Stimulated activated CD4-positive, alpha-beta T cell treated with anti-CD3 and anti-CD28 coated beads, Interleukin-4, amount 100 ng/mL, for 24 hours (primary cell): Measurements from ENCODE around the gene IFT25.

Source experiments
- DNase-seq: peaks from one replicate; pipeline ENCODE4 v3.0.0-alpha.2; 2020

The IFT25 gene

GRCh38 chr1:53956308-53957168 is 11.0 kb upstream of the IFT25 start:
- no peak for DNase-seq

DNA sequence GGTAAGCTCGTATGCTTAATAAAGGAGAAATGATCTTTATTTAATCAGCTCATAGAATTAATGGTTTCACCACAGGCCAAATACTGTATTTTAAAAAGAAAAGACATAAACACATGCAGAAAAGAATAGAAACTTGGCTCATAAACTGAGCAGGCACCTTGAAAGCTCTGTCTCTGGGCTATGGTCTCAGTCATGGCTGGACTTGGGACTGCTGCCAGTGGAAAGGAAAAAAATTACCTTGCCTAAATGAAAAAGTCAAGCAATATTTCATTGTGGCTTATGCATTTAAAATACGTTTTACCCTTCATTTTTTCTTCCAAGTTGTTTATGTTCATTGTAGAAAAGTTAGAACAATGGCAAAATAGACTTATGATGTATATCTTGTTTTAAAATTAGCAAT is 8.6 kb upstream of the IFT25 start:
- no peak for DNase-seq

DNA sequence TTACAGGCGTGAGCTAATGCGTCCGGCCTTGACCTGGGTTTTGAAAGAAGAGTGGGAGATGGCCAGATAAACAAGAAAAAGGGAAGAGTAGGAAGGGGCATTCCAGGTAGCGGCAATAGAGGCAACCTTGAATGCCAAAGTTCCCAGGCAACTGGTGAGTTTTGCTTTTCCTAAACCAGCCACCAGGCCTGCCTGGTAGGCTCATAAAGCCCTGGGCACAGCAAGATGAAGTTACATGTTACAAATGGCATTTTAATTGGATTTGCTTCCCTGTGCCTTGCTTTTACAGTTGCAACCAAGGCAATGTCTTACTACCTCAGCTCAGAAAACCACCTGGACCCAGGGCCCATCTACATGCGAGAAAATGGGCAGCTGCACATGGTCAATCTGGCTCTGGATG is 6.2 kb upstream of the IFT25 start:
- no peak for DNase-seq

GRCh38 chr1:53949023-53949990 is 3.8 kb upstream of the IFT25 start:
- peak; percentile 28 for DNase-seq

- no peak for DNase-seq
These were observed 2.8 kb upstream of the IFT25 start for GRCh38 chr1:53948291-53948690.

GRCh38 chr1:53947172-53947907 is 1.8 kb upstream of the IFT25 start:
- DNase-seq: no peak

DNA sequence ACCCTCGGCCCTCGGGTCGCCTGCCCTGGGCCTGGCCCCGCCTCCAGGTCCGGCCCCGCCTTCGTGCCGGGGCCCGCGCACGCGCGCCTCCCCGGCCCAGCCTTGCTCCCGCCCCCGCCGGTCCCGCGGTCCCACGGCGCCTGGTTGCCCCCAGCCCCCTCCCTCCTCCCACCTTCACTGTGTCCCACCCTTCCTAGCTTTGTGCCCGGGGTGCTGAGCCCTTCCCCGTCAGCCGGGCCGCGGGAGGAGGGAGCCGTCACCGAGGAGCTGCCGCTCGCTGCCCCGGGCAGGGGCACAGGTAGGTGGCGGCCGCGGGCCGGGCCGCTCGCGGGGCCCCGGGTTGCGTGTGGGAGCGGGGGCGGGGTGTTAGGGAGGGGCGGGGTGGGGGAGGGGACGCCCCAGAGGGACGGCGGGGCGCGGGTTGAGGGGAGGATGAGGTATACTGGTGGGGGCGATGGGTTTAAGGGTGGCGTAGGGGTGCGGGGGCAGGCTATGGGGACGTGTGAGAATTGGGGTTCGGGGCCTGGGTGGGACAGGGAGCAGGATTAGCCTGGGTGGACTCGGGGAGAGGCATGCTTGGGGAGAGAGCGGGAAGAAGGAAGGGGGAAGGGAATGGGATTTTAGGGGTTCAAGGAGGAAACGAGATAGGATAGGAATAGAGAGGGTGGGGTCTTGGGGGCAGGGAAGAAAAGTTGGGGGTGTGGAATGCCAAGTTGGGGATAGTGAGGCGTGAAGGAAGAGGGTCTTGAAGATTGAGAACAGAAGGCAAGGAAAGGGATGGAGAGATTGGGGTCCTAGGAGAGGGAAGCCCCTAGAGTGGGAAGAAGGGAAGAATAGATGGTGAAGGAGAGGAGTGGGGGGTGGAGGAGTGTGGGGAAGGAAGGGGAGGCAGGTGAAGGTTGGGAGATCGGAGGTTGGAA is 1.0 kb upstream of the IFT25 start, which contains the start of gene LRRC42:
Gene LRRC42 (plus strand): TSS at position 99 of the 920 bp plus-strand sequence. CDS start 5,650 bp downstream, outside the sequence.
- DNase-seq: no peak

DNA sequence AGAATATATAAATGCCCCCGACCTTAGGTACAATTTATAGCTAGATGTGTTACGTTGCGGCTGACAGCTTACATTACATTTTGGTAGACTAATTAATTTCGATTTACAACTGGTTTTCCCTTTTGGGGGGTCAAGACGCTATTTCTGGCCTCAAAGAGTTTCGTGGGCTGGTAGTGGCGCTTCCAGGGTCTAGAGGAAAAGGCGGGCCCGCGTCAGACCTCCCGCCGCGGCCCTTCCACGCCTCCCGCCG is 391 bp downstream of the IFT25 start:
- DNase-seq: no peak

DNA sequence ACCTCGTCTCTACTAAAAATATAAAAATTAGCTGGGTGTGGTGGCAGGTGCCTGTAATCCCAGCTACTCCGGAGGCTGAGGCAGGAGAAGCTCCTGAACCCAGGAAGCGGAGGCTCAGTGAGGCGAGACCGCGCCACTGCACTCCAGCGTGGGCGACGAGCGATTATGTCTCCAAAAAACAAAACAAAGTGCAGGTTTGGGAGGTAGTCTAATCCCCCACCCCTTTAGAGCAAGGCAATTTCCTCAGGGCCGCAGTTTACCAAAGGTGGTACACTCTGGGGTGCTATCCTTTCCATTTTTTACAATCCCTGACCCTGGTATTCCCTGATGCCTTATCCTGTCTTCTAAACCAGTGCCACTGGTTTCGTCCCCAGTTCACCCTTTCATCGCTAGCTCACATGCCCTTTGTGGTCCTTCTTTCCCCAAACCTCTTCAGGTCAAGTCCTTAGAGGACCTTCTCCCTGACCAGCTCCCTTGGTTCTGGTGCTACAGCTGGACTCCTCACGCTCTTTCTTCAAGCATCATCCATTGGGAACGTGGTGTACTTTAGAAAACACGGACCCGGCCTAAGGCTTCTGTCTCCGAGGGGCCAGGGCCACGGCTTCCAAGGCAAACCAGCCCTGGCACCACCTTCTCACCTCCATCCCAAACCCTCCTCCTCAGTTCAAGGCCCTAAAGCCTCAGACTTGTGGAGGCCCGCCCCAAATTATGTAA is 873 bp downstream of the IFT25 start:
- no peak for DNase-seq

DNA sequence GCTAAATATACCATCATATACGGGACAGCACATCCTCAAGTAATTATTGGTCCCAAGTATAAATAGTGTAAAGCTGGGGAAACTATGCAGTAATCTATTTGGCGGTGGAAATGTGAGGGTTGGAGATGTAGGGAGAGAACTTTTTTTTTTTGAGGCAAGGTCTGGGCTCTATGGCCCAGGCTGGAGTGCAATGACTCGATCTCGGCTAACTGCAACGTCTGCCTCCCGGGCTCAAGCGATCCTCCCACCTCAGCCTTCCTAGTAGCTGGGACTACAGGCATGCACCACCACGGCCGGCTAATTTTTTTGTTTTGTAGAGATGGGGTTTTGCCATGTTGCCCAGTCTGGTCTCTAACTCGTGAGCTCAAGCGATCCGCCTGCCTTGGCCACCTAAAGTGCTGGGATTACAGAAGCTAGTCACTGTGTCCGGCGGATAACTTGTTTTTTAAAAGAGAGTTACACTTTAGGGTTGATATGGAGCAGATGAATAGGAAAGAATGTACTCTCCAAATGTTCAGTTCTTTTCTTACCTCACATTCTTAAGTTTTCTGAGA is 1.9 kb downstream of the IFT25 start:
- DNase-seq: no peak

- no peak for DNase-seq
These were observed 2.4 kb downstream of the IFT25 start for GRCh38 chr1:53943090-53943489.

GRCh38 chr1:53942127-53942957 is 3.2 kb downstream of the IFT25 start:
- DNase-seq: no peak

- no peak for DNase-seq
These were observed 7.2 kb downstream of the IFT25 start for GRCh38 chr1:53938136-53938830.

GRCh38 chr1:53936430-53936829 is 9.1 kb downstream of the IFT25 start:
- DNase-seq: no peak

DNA sequence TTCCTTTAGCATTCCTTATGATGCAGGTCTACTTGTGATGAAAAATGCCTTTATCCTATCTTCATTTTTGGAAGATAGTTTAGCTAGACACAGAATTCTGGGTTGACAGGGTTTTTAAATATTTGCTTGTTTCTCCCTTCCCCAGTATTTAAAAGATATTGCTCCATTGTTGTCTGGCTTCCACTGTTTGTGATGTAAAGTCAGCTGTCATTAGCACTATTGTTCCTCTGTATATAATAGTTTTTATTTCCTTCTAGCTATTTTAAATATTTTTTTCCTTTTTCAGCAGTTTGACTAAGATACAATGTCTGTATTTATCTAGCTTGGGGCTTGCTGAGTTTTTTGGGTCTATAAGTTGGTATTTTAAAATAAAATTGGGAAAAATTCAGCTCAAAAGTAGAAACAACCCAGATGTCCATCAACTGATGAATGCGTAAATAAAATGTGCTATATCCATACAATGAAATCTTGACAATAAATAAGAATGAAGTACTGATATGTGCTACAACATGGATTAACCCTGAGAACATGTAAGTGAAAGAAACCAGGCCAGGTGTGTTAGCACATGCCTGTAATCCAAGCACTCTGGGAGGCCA is 11.2 kb downstream of the IFT25 start:
- no peak for DNase-seq

- no peak for DNase-seq
These were observed 14.0 kb downstream of the IFT25 start for GRCh38 chr1:53931523-53931922.

DNA sequence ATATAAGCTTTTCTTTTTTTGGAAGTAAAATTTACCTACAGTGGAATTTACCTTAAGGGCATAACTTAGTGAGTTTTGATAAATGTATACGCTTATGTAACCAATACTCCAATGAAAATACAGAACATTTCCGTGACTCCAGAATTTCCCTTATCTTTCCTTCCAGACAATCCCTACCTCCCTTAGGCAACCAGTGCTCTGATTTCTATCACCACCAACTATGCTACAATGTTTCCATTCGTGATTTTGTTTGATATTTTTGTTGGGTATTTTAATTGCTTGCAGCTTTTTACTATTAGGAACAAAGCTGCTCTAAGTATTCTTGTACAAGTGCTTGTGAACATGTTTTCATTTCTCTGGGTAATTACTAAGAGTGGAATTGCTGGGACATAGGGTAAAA is 14.6 kb downstream of the IFT25 start:
- no peak for DNase-seq

DNA sequence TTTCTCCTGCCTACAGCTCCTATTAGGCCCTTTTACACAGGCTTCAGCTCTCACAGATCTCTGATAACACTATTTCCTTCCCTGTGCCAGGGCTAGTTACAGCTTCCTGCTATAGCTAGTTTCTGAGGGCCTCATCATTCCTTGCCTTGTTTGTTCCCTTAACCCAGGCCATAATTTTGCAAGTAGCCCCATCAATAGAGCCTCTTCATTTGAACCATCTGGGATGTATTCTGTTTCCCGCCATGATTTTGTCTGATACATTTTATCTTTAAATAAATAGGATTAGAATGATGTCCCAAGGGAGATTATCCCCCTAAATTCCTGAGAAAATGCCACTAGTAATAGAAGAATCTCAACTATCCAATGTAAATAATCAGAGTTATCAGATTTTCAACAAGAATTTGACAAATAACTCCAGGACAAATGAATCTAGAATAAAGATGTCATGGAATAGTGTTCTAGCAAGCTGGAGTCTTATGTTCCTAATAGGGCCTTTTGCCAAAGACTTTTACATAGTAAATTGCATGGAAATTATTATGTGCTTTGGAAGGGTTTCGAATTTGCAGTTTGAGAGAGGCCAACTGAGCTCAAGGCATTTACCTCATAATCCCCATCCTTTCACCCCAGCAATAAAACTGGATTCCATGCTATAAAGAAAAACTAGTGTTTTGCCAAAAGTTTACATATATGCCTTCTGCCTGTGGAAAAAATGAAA is 16.1 kb downstream of the IFT25 start:
- DNase-seq: no peak
